22Rv1 (cell line): ENCODE results near the gene FUT1.

Experiments used
- H3K27ac ChIP-seq: fragments of 450-650 bp; 2 replicates; pipeline ENCODE4 v1.5.1; 2017
- ZFX ChIP-seq: fragments of 450-650 bp; IDR thresholded peaks from 2 replicates; pipeline ENCODE4 v1.6.1; 2017; ENCODE audit warnings: antibody characterized with exemption, borderline replicate concordance
- TF ChIP-seq, protein P1 (sequence below): fragments of 450-650 bp; IDR thresholded peaks from 2 replicates; pipeline ENCODE4 v1.5.1; 2017; ENCODE audit warnings: mild to moderate bottlenecking

FUT1 gene

GRCh38 chr19:48737360-48737998, 15.0 kb downstream of the FUT1 start:
- H3K27ac ChIP-seq, result peak overlapping the region; percentile 82

GRCh38 chr19:48735031-48735615, 17.3 kb downstream of the FUT1 start:
- H3K27ac ChIP-seq, result no peak overlapping the region
- TF ChIP-seq, protein P1, sequence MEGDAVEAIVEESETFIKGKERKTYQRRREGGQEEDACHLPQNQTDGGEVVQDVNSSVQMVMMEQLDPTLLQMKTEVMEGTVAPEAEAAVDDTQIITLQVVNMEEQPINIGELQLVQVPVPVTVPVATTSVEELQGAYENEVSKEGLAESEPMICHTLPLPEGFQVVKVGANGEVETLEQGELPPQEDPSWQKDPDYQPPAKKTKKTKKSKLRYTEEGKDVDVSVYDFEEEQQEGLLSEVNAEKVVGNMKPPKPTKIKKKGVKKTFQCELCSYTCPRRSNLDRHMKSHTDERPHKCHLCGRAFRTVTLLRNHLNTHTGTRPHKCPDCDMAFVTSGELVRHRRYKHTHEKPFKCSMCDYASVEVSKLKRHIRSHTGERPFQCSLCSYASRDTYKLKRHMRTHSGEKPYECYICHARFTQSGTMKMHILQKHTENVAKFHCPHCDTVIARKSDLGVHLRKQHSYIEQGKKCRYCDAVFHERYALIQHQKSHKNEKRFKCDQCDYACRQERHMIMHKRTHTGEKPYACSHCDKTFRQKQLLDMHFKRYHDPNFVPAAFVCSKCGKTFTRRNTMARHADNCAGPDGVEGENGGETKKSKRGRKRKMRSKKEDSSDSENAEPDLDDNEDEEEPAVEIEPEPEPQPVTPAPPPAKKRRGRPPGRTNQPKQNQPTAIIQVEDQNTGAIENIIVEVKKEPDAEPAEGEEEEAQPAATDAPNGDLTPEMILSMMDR, result no peak
- no peak for TF ChIP-seq ZFX

More at GRCh38 chr19:48737360-48737998, 15.0 kb downstream of the FUT1 start:
- no peak for TF ChIP-seq ZFX
- TF ChIP-seq, protein P1, result no peak

GRCh38 chr19:48734625-48735024, 17.8 kb downstream of the FUT1 start:
- TF ChIP-seq ZFX, result no peak
- TF ChIP-seq, protein P1, result no peak
- H3K27ac ChIP-seq, result no peak overlapping the region

- no peak overlapping the region for H3K27ac ChIP-seq
- TF ChIP-seq, protein P1, result no peak
- TF ChIP-seq ZFX, result no peak
These were observed 21.0 kb downstream of the FUT1 start for GRCh38 chr19:48731452-48731851.

DNA sequence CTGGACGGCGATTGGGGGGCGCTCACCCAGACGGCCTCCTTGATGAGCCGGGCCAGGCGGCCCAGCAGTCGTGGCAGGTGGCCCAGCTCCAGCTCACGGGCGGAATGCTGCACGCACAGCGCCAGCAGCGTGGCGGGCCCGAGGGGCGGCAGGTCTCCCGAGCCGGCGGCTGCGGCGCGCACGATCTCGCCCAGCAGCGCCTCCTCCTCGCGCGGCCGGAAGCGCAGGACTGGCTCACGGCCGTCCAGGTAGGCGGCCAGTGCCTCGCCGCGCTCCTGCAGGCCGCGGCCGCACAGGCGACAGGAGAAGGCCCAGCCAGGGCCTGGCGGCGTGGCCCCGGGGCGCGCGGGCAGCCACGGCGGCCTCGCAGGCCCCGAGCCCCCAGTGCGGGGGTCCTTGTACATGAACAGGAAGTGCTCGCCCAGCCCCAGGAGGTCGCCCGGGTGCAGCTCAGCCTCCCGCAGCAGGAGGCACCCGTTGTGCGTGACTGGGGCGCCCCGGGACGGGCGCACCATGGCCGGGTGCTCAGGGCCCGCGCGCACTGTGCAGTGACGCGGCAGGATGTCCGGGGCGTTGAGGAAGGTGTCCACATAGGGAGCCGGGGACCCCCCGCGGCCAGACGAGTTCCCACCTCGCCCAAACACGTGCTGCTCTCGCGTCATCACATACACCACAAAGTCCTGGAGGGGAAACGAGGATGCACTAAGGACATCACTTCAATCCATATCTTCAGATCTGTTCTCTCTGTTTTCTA, 23.4 kb downstream of the FUT1 start:
- TF ChIP-seq, protein P1, result peak; percentile 35
- no peak for TF ChIP-seq ZFX

DNA sequence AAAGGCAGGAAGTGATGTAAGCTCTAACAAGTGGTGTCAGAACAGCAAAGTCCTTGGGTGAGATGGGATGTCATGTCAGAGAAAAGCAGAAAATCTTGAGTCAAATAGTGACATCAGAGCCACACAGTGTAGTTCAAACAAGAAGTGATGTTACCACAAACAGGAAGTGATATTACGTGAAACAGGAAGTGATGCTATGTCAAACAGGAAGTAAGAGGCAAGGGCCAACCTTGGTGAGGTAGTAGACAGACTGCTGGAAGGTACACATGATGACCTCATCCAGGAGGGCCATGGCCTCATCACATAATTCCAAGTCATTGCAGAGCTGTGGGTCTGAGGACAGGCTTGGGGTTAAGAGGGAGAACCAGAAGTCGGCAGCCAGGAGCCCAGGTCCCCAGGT, 25.9 kb downstream of the FUT1 start:
- 0 out of 2 replicates have a peak overlapping the region, but pooled peaks have one; percentile 18 for H3K27ac ChIP-seq
- no peak for TF ChIP-seq ZFX
- TF ChIP-seq, protein P1, result no peak

More for the DNA sequence above, 23.4 kb downstream of the FUT1 start:
- H3K27ac ChIP-seq, result peak overlapping the region; percentile 32; the same call in 1 of the 2 replicates
